HepG2 (cell line): ENCODE data around the gene MSI2. TPM values are rescaled to one million over a fixed set of nuclear protein-coding genes. Genes with fewer than 3 reads are reported as not detected.

Experiments
- CERS6 ChIP-seq: sonication (generic); formaldehyde crosslinking; IDR thresholded peaks from 2 replicates; pipeline ENCODE4 v1.5.0; 2020; ENCODE audit warnings: missing genetic modification reagents
- FLYWCH1 ChIP-seq: sonication (generic); formaldehyde crosslinking; IDR thresholded peaks from 2 replicates; pipeline ENCODE4 v1.8.1; 2023; ENCODE audit warnings: mild to moderate bottlenecking, missing genetic modification reagents
- HIC2 ChIP-seq: sonication (generic); formaldehyde crosslinking; IDR thresholded peaks from 2 replicates; pipeline ENCODE4 v1.9.0; 2022; ENCODE audit warnings: low read depth, missing genetic modification reagents
- JARID2 ChIP-seq: sonication (generic); formaldehyde crosslinking; IDR thresholded peaks from 2 replicates; pipeline ENCODE4 v1.8.1; 2023; ENCODE audit warnings: missing genetic modification reagents, inconsistent platforms; ENCODE audit not compliant: insufficient replicate concordance
- KMT2A ChIP-seq: sonication (generic); formaldehyde crosslinking; IDR thresholded peaks from 2 replicates; pipeline ENCODE4 v1.4.0; 2020; ENCODE audit warnings: missing genetic modification reagents
- MAFG ChIP-seq: sonication (generic); formaldehyde crosslinking; IDR thresholded peaks from 2 replicates; pipeline ENCODE4 v1.5.1; 2020; ENCODE audit warnings: mild to moderate bottlenecking, missing genetic modification reagents
- MIER3 ChIP-seq: IDR thresholded peaks from 2 replicates; pipeline ENCODE4 v1.6.1; 2016; ENCODE audit warnings: missing compliant biosample characterization, borderline replicate concordance
- PAF1 ChIP-seq: IDR thresholded peaks from 2 replicates; pipeline ENCODE4 v1.6.1; 2016; ENCODE audit warnings: missing genetic modification reagents, missing compliant biosample characterization
- PHF20 ChIP-seq: sonication (generic); formaldehyde crosslinking; IDR thresholded peaks from 2 replicates; pipeline ENCODE4 v1.5.0; 2020; ENCODE audit warnings: mild to moderate bottlenecking, missing genetic modification reagents
- PRDM4 ChIP-seq: sonication (generic); formaldehyde crosslinking; IDR thresholded peaks from 2 replicates; pipeline ENCODE4 v1.9.0; 2021; ENCODE audit warnings: missing genetic modification reagents, borderline replicate concordance
- RFX5 ChIP-seq: IDR thresholded peaks from 2 replicates; pipeline ENCODE4 v1.6.1; 2011; ENCODE audit warnings: low read depth, low read length, improper control_type of control experiment
- SKI ChIP-seq: fragments of 450-650 bp; IDR thresholded peaks from one replicate; pipeline ENCODE4 v1.6.1; 2018; ENCODE audit warnings: mild to moderate bottlenecking; ENCODE audit not compliant: partially characterized antibody
- SRF ChIP-seq: IDR thresholded peaks from 2 replicates; pipeline ENCODE4 v1.6.1; 2011; ENCODE audit warnings: mild to moderate bottlenecking, low read depth, low read length, moderate library complexity
- TFDP2 ChIP-seq: sonication (generic); formaldehyde crosslinking; IDR thresholded peaks from 2 replicates; pipeline ENCODE4 v1.4.0; 2020; ENCODE audit warnings: missing genetic modification reagents
- TRIM24 ChIP-seq: sonication (generic); formaldehyde crosslinking; IDR thresholded peaks from 2 replicates; pipeline ENCODE4 v1.8.0; 2022; ENCODE audit warnings: mild to moderate bottlenecking, missing genetic modification reagents
- ZBTB1 ChIP-seq: sonication (generic); formaldehyde crosslinking; IDR thresholded peaks from 2 replicates; pipeline ENCODE4 v1.4.0; 2020; ENCODE audit warnings: missing genetic modification reagents, borderline replicate concordance
- ZBTB7B ChIP-seq: sonication (generic); formaldehyde crosslinking; IDR thresholded peaks from 2 replicates; pipeline ENCODE4 v1.4.0; 2020; ENCODE audit warnings: missing genetic modification reagents
- ZFP90 ChIP-seq: sonication (generic); formaldehyde crosslinking; IDR thresholded peaks from 2 replicates; pipeline ENCODE4 v1.8.0; 2022; ENCODE audit warnings: missing genetic modification reagents, mild to moderate bottlenecking, inconsistent platforms, borderline replicate concordance
- ZNF264 ChIP-seq: sonication (generic); formaldehyde crosslinking; IDR thresholded peaks from 2 replicates; pipeline ENCODE4 v1.4.0; 2020; ENCODE audit warnings: missing genetic modification reagents
- ZNF350 ChIP-seq: sonication (generic); formaldehyde crosslinking; IDR thresholded peaks from 2 replicates; pipeline ENCODE4 v1.4.0; 2020; ENCODE audit warnings: mild to moderate bottlenecking, low read depth, missing genetic modification reagents, borderline replicate concordance
- ZNF496 ChIP-seq: sonication (generic); formaldehyde crosslinking; IDR thresholded peaks from 2 replicates; pipeline ENCODE4 v1.8.1; 2023; ENCODE audit warnings: mild to moderate bottlenecking, moderate library complexity, missing genetic modification reagents; ENCODE audit not compliant: insufficient replicate concordance
- ZNF674 ChIP-seq: sonication (generic); formaldehyde crosslinking; IDR thresholded peaks from 2 replicates; pipeline ENCODE4 v1.5.0; 2020; ENCODE audit warnings: low read depth, mild to moderate bottlenecking, missing genetic modification reagents
- ZNF781 ChIP-seq: sonication (generic); formaldehyde crosslinking; IDR thresholded peaks from 2 replicates; pipeline ENCODE4 v1.5.1; 2020; ENCODE audit warnings: borderline replicate concordance, mild to moderate bottlenecking, missing genetic modification reagents; ENCODE audit errors: not compliant biosample characterization
- polyA plus RNA-seq, 8 experiments: library from polyadenylated mRNA; depleted of rRNA in 3 of 8; stranded (reverse) in 7 of 8; unstranded in 1 of 8; fragments of >200 nt; fragmentation: Illumina TruSeq in 4 of 8; extraction: Trizol in 4 of 8; gene quantifications; 2 replicates each; pipeline versions ENCODE4 v1.2.1 to v1.2.3, GENCODE V29; 2011 to 2016; ENCODE audit warnings: low read depth in 4 of 8, missing spikeins in 1 of 8, mixed read lengths in 1 of 8; ENCODE audit not compliant: insufficient read depth in 1 of 8
- total RNA-seq, 5 experiments: library from RNA; depleted of rRNA; stranded (reverse); fragments of >200 nt; fragmentation: Illumina TruSeq; extraction: Trizol; gene quantifications; 2 replicates each; pipeline ENCODE4 v1.2.3, GENCODE V29; 2016; ENCODE audit warnings: low read depth in 1 of 5
- TF ChIP-seq, protein P1 (sequence below): sonication (generic); formaldehyde crosslinking; IDR thresholded peaks from 2 replicates; pipeline ENCODE4 v1.5.0; 2020; ENCODE audit warnings: missing genetic modification reagents

MSI2 gene
- total and polyA plus RNA-seq, 2 of the 13 experiments (the other 11 are each of a cell fraction or from before 2014, with no cell fraction given): 77.5 to 78.4 TPM

- TF ChIP-seq TRIM24 (CRISPR knock-in tag): no peak
- TF ChIP-seq SKI: no peak
- TF ChIP-seq FLYWCH1 (CRISPR knock-in tag): no peak
- no peak for TF ChIP-seq PAF1 (CRISPR knock-in tag)
- no peak for TF ChIP-seq ZBTB1
- TF ChIP-seq JARID2 (CRISPR knock-in tag): peak; percentile 42
- TF ChIP-seq SRF: no peak
- no peak for TF ChIP-seq ZNF496 (CRISPR knock-in tag)
- no peak for TF ChIP-seq PHF20
- no peak for TF ChIP-seq ZFP90 (CRISPR knock-in tag)
- no peak for TF ChIP-seq RFX5
- no peak for TF ChIP-seq KMT2A (CRISPR knock-in tag)
- TF ChIP-seq, protein P1, sequence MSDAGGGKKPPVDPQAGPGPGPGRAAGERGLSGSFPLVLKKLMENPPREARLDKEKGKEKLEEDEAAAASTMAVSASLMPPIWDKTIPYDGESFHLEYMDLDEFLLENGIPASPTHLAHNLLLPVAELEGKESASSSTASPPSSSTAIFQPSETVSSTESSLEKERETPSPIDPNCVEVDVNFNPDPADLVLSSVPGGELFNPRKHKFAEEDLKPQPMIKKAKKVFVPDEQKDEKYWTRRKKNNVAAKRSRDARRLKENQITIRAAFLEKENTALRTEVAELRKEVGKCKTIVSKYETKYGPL (CRISPR knock-in tag): peak; percentile 91
- TF ChIP-seq ZNF674 (CRISPR knock-in tag): no peak
- no peak for TF ChIP-seq ZNF781 (CRISPR knock-in tag)
- TF ChIP-seq ZNF264 (CRISPR knock-in tag): peak; percentile 88; the same call in 1 of the 2 replicates
- peak; percentile 60; the same call in 1 of the 2 replicates for TF ChIP-seq ZNF350 (CRISPR knock-in tag)
- TF ChIP-seq TFDP2 (CRISPR knock-in tag): no peak; the same call in 1 of the 2 replicates
- no peak for TF ChIP-seq ZBTB7B
- no peak for TF ChIP-seq PRDM4 (CRISPR knock-in tag)
- peak; percentile 76; the same call in 1 of the 2 replicates for TF ChIP-seq MIER3
- TF ChIP-seq MAFG (CRISPR knock-in tag): no peak
- no peak for TF ChIP-seq CERS6 (CRISPR knock-in tag)
- 0 out of 2 replicates have a peak, but pooled peaks have one; percentile 13 for TF ChIP-seq HIC2
These were observed 120.8 kb downstream of the MSI2 start (continued) for GRCh38 chr17:57377094-57377493.
